ENCODE results near the gene DENND10. TPM values are rescaled to one million over a fixed set of nuclear protein-coding genes. Genes with fewer than 3 reads are reported as not detected.

The DENND10 gene
- total RNA-seq (2022; extraction: Qiagen RNA extraction; ENCODE audit: low read depth), result 43.3 to 61.7 TPM (median 56.1 TPM) in 5 replicates

GRCh38 chr10:119103903-119104653, at the start of gene DENND10:
Gene DENND10, plus strand, starts transcription at chr10:119104113. Its CDS starts 30 bp downstream, at chr10:119104143.

GRCh38 chr10:119080521-119081259, 23.2 kb upstream of the DENND10 start, which contains the start of gene EIF3A:
Gene EIF3A, minus strand, starts transcription at chr10:119080817. Its CDS starts 141 bp downstream, at chr10:119080676.

GRCh38 chr10:119165171-119166117, 61.5 kb downstream of the DENND10 start, which contains the start of gene SFXN4:
Gene SFXN4, minus strand, starts transcription at chr10:119165714. Its CDS starts 67 bp downstream, at chr10:119165647.

GRCh38 chr10:119178372-119179119, 74.6 kb downstream of the DENND10 start, which contains the start of gene PRDX3:
Gene PRDX3, minus strand, starts transcription at chr10:119178812. Its CDS starts 22 bp downstream, at chr10:119178790.

Other genes with a start within 250 kb of the DENND10 start
- gene NANOS1, start 74.4 kb upstream of the DENND10 start, total RNA-seq (2022; extraction: Qiagen RNA extraction; ENCODE audit: low read depth), result 2.4 to 4.0 TPM (median 3.5 TPM) in 5 replicates
- gene EIF3A, start 23.3 kb upstream of the DENND10 start, total RNA-seq (2022; extraction: Qiagen RNA extraction; ENCODE audit: low read depth), result 110 to 150 TPM (median 131 TPM) in 5 replicates
- 44.0 to 49.5 TPM (median 47.7 TPM) in 5 replicates for gene SFXN4, start 61.6 kb downstream of the DENND10 start, total RNA-seq (2022; extraction: Qiagen RNA extraction; ENCODE audit: low read depth)
- 274 to 343 TPM (median 322 TPM) in 5 replicates for gene PRDX3, start 74.7 kb downstream of the DENND10 start, total RNA-seq (2022; extraction: Qiagen RNA extraction; ENCODE audit: low read depth)
- gene GRK5, start 103.5 kb downstream of the DENND10 start, total RNA-seq (2022; extraction: Qiagen RNA extraction; ENCODE audit: low read depth), result 8.5 to 10.8 TPM (median 10.3 TPM) in 5 replicates